ENCODE data around the gene NUP62. TPM values are rescaled to one million over a fixed set of nuclear protein-coding genes. Genes with fewer than 3 reads are reported as not detected.

Gene NUP62
- total RNA-seq, 5 donors from 2014 or later (not counting 1 experiment from before 2014, with no cell fraction given) = 36.2 to 67.5 (median 59.5) TPM

GRCh38 chr19:49931293-49932040 is 2.2 kb upstream of the NUP62 start:
- POLR2A ChIA-PET = no interaction called here

GRCh38 chr19:49930483-49931011 is 1.2 kb upstream of the NUP62 start:
- DNase-seq (peak in 5 of 35 experiments; percentile 5 to 38 (median 16)), ATAC-seq (replicated peaks in 1 of 4) (no peak)
- ChIA-PET CTCF (interaction anchor here in 1 of 2 donors (0.6 kb wide), 1 partner anchor 1335 kb away, joined by 3 read pairs; no protein-coding TSS in a partner anchor), POLR2A (interaction anchor here in 1 of 2 donors (1.2 to 1.4 kb wide), 2 partner anchors 34 to 290 kb away, joined by 5 to 9 read pairs; partner anchors contain the start of genes IL4I1 and RRAS)
- Histone ChIP-seq H3K27me3 (replicated peaks in 1 of 2; ENCODE audit: control insufficient read depth in 2 of 2, extremely low read depth in 1 of 2, insufficient read depth in 2 of 2, low read length in 1 of 2) (no peaks in the 10 kb centered on the region), H3K27ac (ENCODE audit: low read length) (peak overlapping the region; percentile 54), H3K36me3 (ENCODE audit: control insufficient read depth in 2 of 2, extremely low read depth in 1 of 2, insufficient read depth in 1 of 2, low read length in 1 of 2) (peaks cover 8 to 12% of the 10 kb centered on the region in 2 donors), H3K9me3 (no peaks in the 10 kb centered on the region), H3K4me1 (ENCODE audit: control insufficient read depth in 1 of 2, extremely low read depth in 1 of 2, insufficient read depth in 2 of 2, low read length in 2 of 2) (peaks cover 30 to 66% of the 10 kb centered on the region in 2 experiments), H3K4me3 (ENCODE audit: control insufficient read depth in 1 of 2, extremely low read depth in 1 of 2, low read length in 1 of 2) (no peak overlapping the region)
- Mint-ChIP-seq H3K9me3 (no peaks in the 10 kb centered on the region), H3K36me3 (peaks cover 8% of the 10 kb centered on the region), H3K27ac (peak overlapping the region; percentile 36 to 97), H3K4me1 (peaks cover 57 to 67% (median 62%) of the 10 kb centered on the region in 3 donors), H3K4me3 (peak overlapping the region; percentile 11 to 99 (median 55)), H3K27me3 (no peaks in the 10 kb centered on the region)
- WGBS (ENCODE audit: insufficient coverage) = 91% methylated on average over 9 of the region's 15 CpGs

More at GRCh38 chr19:49931293-49932040, 2.2 kb upstream of the NUP62 start:
- CTCF ChIA-PET = no interaction called here
- Histone ChIP-seq H3K36me3 (ENCODE audit: control insufficient read depth in 2 of 2, extremely low read depth in 1 of 2, insufficient read depth in 1 of 2, low read length in 1 of 2) (peaks cover 8% of the 10 kb centered on the region in 2 donors), H3K4me1 (ENCODE audit: control insufficient read depth in 1 of 2, extremely low read depth in 1 of 2, insufficient read depth in 2 of 2, low read length in 2 of 2) (peaks cover 30 to 66% of the 10 kb centered on the region in 2 experiments), H3K27ac (ENCODE audit: low read length) (no peak overlapping the region), H3K27me3 (replicated peaks in 1 of 2; ENCODE audit: control insufficient read depth in 2 of 2, extremely low read depth in 1 of 2, insufficient read depth in 2 of 2, low read length in 1 of 2) (no peaks in the 10 kb centered on the region), H3K9me3 (no peaks in the 10 kb centered on the region), H3K4me3 (ENCODE audit: control insufficient read depth in 1 of 2, extremely low read depth in 1 of 2, low read length in 1 of 2) (no peak overlapping the region)
- Mint-ChIP-seq H3K9me3 (no peaks in the 10 kb centered on the region), H3K36me3 (peaks cover 7% of the 10 kb centered on the region), H3K27ac (peak overlapping the region; percentile 22 to 55), H3K4me1 (peaks cover 55 to 67% (median 61%) of the 10 kb centered on the region in 3 donors), H3K27me3 (no peaks in the 10 kb centered on the region), H3K4me3 (peak overlapping the region in 1 of 3 donors; percentile 99)
- no peak for DNase-seq
- 83% methylated on average over 2 of the region's 7 CpGs for WGBS (ENCODE audit: insufficient coverage)
- ATAC-seq (replicated peaks in 1 of 4) = no peak

- H3K27me3 ChIP-seq (replicated peaks in 1 of 2; ENCODE audit: control insufficient read depth in 2 of 2, extremely low read depth in 1 of 2, insufficient read depth in 2 of 2, low read length in 1 of 2) = no peaks in the 10 kb centered on the region
- Mint-ChIP-seq H3K36me3 (peaks cover 11% of the 10 kb centered on the region), H3K27ac (peak overlapping the region; percentile 97 to 98), H3K4me1 (peaks cover 60 to 71% (median 65%) of the 10 kb centered on the region in 3 donors), H3K9me3 (no peaks in the 10 kb centered on the region), H3K4me3 (peak overlapping the region; percentile 96 to 99 (median 99)), H3K27me3 (no peaks in the 10 kb centered on the region)
- POLR2A ChIA-PET = interaction anchor here in 1 of 2 donors (0.7 to 1.4 kb wide), 3 partner anchors 33 to 428 kb away, joined by 3 to 9 read pairs (median 5); partner anchors contain the start of genes IL4I1 and RRAS
- peak overlapping the region; percentile 81 to 90 for H3K4me3 ChIP-seq (ENCODE audit: control insufficient read depth in 1 of 2, extremely low read depth in 1 of 2, low read length in 1 of 2)
- peaks cover 30 to 72% of the 10 kb centered on the region in 2 experiments for H3K4me1 ChIP-seq (ENCODE audit: control insufficient read depth in 1 of 2, extremely low read depth in 1 of 2, insufficient read depth in 2 of 2, low read length in 2 of 2)
- ATAC-seq (replicated peaks in 1 of 4) (peak; percentile 84 to 87 (median 86)), DNase-seq (peak; percentile 84 to 97 (median 94))
- CTCF ChIA-PET = interaction anchor here (0.6 to 0.8 kb wide), 3 partner anchors 25 to 1334 kb away, joined by 3 to 8 read pairs (median 3); no protein-coding TSS in a partner anchor
- H3K9me3 ChIP-seq = no peaks in the 10 kb centered on the region
- peaks cover 8 to 16% of the 10 kb centered on the region in 2 donors for H3K36me3 ChIP-seq (ENCODE audit: control insufficient read depth in 2 of 2, extremely low read depth in 1 of 2, insufficient read depth in 1 of 2, low read length in 1 of 2)
- WGBS (ENCODE audit: insufficient coverage) = 10% methylated on average over 29 of the region's 43 CpGs
- H3K27ac ChIP-seq (ENCODE audit: low read length) = peak overlapping the region; percentile 95
These were observed 543 bp upstream of the NUP62 start for GRCh38 chr19:49929611-49930482.

- no peaks in the 10 kb centered on the region for H3K27me3 ChIP-seq (replicated peaks in 1 of 2; ENCODE audit: control insufficient read depth in 2 of 2, extremely low read depth in 1 of 2, insufficient read depth in 2 of 2, low read length in 1 of 2)
- ChIA-PET CTCF (interaction anchor here in 1 of 2 donors (1.0 kb wide), 1 partner anchor 92 kb away, joined by 5 read pairs; no protein-coding TSS in a partner anchor), POLR2A (interaction anchor here in 1 of 2 donors (0.6 kb wide), 1 partner anchor 48 kb away, joined by 3 read pairs; no protein-coding TSS in a partner anchor)
- no peaks in the 10 kb centered on the region for H3K9me3 Mint-ChIP-seq
- DNase-seq (no peak), ATAC-seq (replicated peaks in 1 of 4) (no peak)
- no peaks in the 10 kb centered on the region for H3K9me3 ChIP-seq
- no peak overlapping the region for H3K27ac ChIP-seq (ENCODE audit: low read length)
- H3K4me1 ChIP-seq (ENCODE audit: control insufficient read depth in 1 of 2, extremely low read depth in 1 of 2, insufficient read depth in 2 of 2, low read length in 2 of 2) = peaks cover 26 to 80% of the 10 kb centered on the region in 2 experiments
- peak overlapping the region; percentile 84 to 86 for H3K27ac Mint-ChIP-seq
- peaks cover 15% of the 10 kb centered on the region for H3K36me3 Mint-ChIP-seq
- H3K36me3 ChIP-seq (ENCODE audit: control insufficient read depth in 2 of 2, extremely low read depth in 1 of 2, insufficient read depth in 1 of 2, low read length in 1 of 2) = peaks cover 14 to 36% of the 10 kb centered on the region in 2 donors
- H3K27me3 Mint-ChIP-seq = no peaks in the 10 kb centered on the region
- 78% methylated on average over 9 of the region's 14 CpGs for WGBS (ENCODE audit: insufficient coverage)
- H3K4me3 Mint-ChIP-seq = peak overlapping the region; percentile 96 to 99 (median 99)
- H3K4me3 ChIP-seq (ENCODE audit: control insufficient read depth in 1 of 2, extremely low read depth in 1 of 2, low read length in 1 of 2) = peak overlapping the region in 1 of 2 donors; percentile 32
- H3K4me1 Mint-ChIP-seq = peaks cover 55 to 71% (median 59%) of the 10 kb centered on the region in 3 donors
These were observed 1.6 kb downstream of the NUP62 start for GRCh38 chr19:49927526-49928264.

GRCh38 chr19:49926515-49926914 is 2.8 kb downstream of the NUP62 start:
- WGBS (ENCODE audit: insufficient coverage) = 96% methylated on average over 6 of the region's 10 CpGs
- Mint-ChIP-seq H3K4me1 (peaks cover 46 to 70% (median 56%) of the 10 kb centered on the region in 3 donors), H3K4me3 (no peak overlapping the region), H3K9me3 (no peaks in the 10 kb centered on the region), H3K27me3 (no peaks in the 10 kb centered on the region), H3K36me3 (peaks cover 19% of the 10 kb centered on the region), H3K27ac (no peak overlapping the region)
- Histone ChIP-seq H3K4me1 (ENCODE audit: control insufficient read depth in 1 of 2, extremely low read depth in 1 of 2, insufficient read depth in 2 of 2, low read length in 2 of 2) (peaks cover 18 to 83% of the 10 kb centered on the region in 2 experiments), H3K27me3 (replicated peaks in 1 of 2; ENCODE audit: control insufficient read depth in 2 of 2, extremely low read depth in 1 of 2, insufficient read depth in 2 of 2, low read length in 1 of 2) (no peaks in the 10 kb centered on the region), H3K4me3 (ENCODE audit: control insufficient read depth in 1 of 2, extremely low read depth in 1 of 2, low read length in 1 of 2) (no peak overlapping the region), H3K9me3 (no peaks in the 10 kb centered on the region), H3K27ac (ENCODE audit: low read length) (no peak overlapping the region), H3K36me3 (ENCODE audit: control insufficient read depth in 2 of 2, extremely low read depth in 1 of 2, insufficient read depth in 1 of 2, low read length in 1 of 2) (peaks cover 14 to 45% of the 10 kb centered on the region in 2 donors)
- ChIA-PET CTCF (no interaction called here), POLR2A (no interaction called here)
- ATAC-seq (replicated peaks in 1 of 4) (no peak), DNase-seq (no peak)

Data from T-cell (primary cell).